Gastrocnemius medialis (tissue), 4 donors: ENCODE measurements around the gene B4GALT2.

Experiments used
- CTCF ChIP-seq, 5 experiments: fragments of 450-650 bp in 3 of 5; fragments of 200-600 bp in 2 of 5; sonication (generic) in 2 of 5; IDR thresholded peaks in 4 of 5; conservative IDR thresholded peaks in 1 of 5; 1 replicate in 4 of 5; 2 replicates in 1 of 5; pipeline ENCODE4 v1.5.1; 2016 to 2019; ENCODE audit warnings: antibody characterized with exemption in 5 of 5, mild to moderate bottlenecking in 3 of 5, moderate library complexity in 3 of 5
- POLR2A ChIP-seq, 2 donors: fragments of 450-650 bp; IDR thresholded peaks; one replicate each; pipeline ENCODE4 v1.6.1; 2017; ENCODE audit warnings: antibody characterized with exemption in 2 of 2, mild to moderate bottlenecking in 2 of 2, moderate library complexity in 2 of 2

- TF ChIP-seq POLR2A (IDR thresholded peaks at IDR 0.05) (no peak), CTCF (IDR thresholded peaks at IDR 0.05 in 4 of 5, conservative IDR thresholded peaks at IDR 0.05 in 1 of 5) (no peak)
Observed at GRCh38 chr1:43947874-43948437, 31.1 kb upstream of the B4GALT2 start.
